Measurements from ENCODE around the gene CHST11.

CHST11 gene

GRCh38 chr12:104725610-104726009, 268.9 kb downstream of the CHST11 start:
- Histone ChIP-seq H3K4me3 (ENCODE audit: insufficient read depth, low read length, poor library complexity, severe bottlenecking) (no peak overlapping the region), H3F3A (ENCODE audit: insufficient read depth) (no peaks in the 10 kb centered on the region), H3K9me2 (replicated peaks; ENCODE audit: insufficient read depth, low read length) (no peaks in the 10 kb centered on the region), H3K9ac (ENCODE audit: low read length) (no peak overlapping the region), H3K9me3 (ENCODE audit: insufficient read depth, low read length) (no peaks in the 10 kb centered on the region), H3K27ac (ENCODE audit: low read depth, low read length) (no peak overlapping the region), H3K36me3 (ENCODE audit: low read length) (no peaks in the 10 kb centered on the region), H3K27me3 (ENCODE audit: low read length) (no peaks in the 10 kb centered on the region), H4K20me1 (ENCODE audit: low read depth, low read length) (no peaks in the 10 kb centered on the region), H3K4me2 (ENCODE audit: low read depth, low read length, poor library complexity, severe bottlenecking) (no peak overlapping the region), H2AFZ (ENCODE audit: low read depth, low read length, severe bottlenecking) (no peak overlapping the region), H3K79me2 (ENCODE audit: insufficient read depth, low read length) (no peaks in the 10 kb centered on the region)
- TF ChIP-seq CTCF (IDR thresholded peaks at IDR 0.05; ENCODE audit: insufficient read depth, low read length, poor library complexity, severe bottlenecking) (no peak), EZH2phosphoT487 (conservative IDR thresholded peaks at IDR 0.05; ENCODE audit: low read length) (no peak)

GRCh38 chr12:104727726-104728465, 271.1 kb downstream of the CHST11 start:
- no peaks in the 10 kb centered on the region for H3K79me2 ChIP-seq (ENCODE audit: insufficient read depth, low read length)
- H3F3A ChIP-seq (ENCODE audit: insufficient read depth), result no peaks in the 10 kb centered on the region
- H3K9ac ChIP-seq (ENCODE audit: low read length), result no peak overlapping the region
- no peak overlapping the region for H2AFZ ChIP-seq (ENCODE audit: low read depth, low read length, severe bottlenecking)
- no peaks in the 10 kb centered on the region for H3K9me2 ChIP-seq (replicated peaks; ENCODE audit: insufficient read depth, low read length)
- no peak overlapping the region for H3K4me3 ChIP-seq (ENCODE audit: insufficient read depth, low read length, poor library complexity, severe bottlenecking)
- no peaks in the 10 kb centered on the region for H3K36me3 ChIP-seq (ENCODE audit: low read length)
- H3K27ac ChIP-seq (ENCODE audit: low read depth, low read length), result no peak overlapping the region
- no peaks in the 10 kb centered on the region for H4K20me1 ChIP-seq (ENCODE audit: low read depth, low read length)
- no peaks in the 10 kb centered on the region for H3K9me3 ChIP-seq (ENCODE audit: insufficient read depth, low read length)
- no peak overlapping the region for H3K4me2 ChIP-seq (ENCODE audit: low read depth, low read length, poor library complexity, severe bottlenecking)
- no peaks in the 10 kb centered on the region for H3K27me3 ChIP-seq (ENCODE audit: low read length)
- TF ChIP-seq EZH2phosphoT487 (conservative IDR thresholded peaks at IDR 0.05; ENCODE audit: low read length) (no peak), CTCF (IDR thresholded peaks at IDR 0.05; ENCODE audit: insufficient read depth, low read length, poor library complexity, severe bottlenecking) (no peak)

- Histone ChIP-seq H3K9me2 (replicated peaks; ENCODE audit: insufficient read depth, low read length) (no peaks in the 10 kb centered on the region), H3K27me3 (ENCODE audit: low read length) (no peaks in the 10 kb centered on the region), H3K4me3 (ENCODE audit: insufficient read depth, low read length, poor library complexity, severe bottlenecking) (no peak overlapping the region), H2AFZ (ENCODE audit: low read depth, low read length, severe bottlenecking) (no peak overlapping the region), H3K9me3 (ENCODE audit: insufficient read depth, low read length) (no peaks in the 10 kb centered on the region), H3K79me2 (ENCODE audit: insufficient read depth, low read length) (no peaks in the 10 kb centered on the region), H3K36me3 (ENCODE audit: low read length) (no peaks in the 10 kb centered on the region), H3K4me2 (ENCODE audit: low read depth, low read length, poor library complexity, severe bottlenecking) (no peak overlapping the region), H3K27ac (ENCODE audit: low read depth, low read length) (no peak overlapping the region), H3K9ac (ENCODE audit: low read length) (no peak overlapping the region), H3F3A (ENCODE audit: insufficient read depth) (no peaks in the 10 kb centered on the region), H4K20me1 (ENCODE audit: low read depth, low read length) (no peaks in the 10 kb centered on the region)
- no peak for TF ChIP-seq CTCF (IDR thresholded peaks at IDR 0.05; ENCODE audit: insufficient read depth, low read length, poor library complexity, severe bottlenecking)
- no peak for TF ChIP-seq EZH2phosphoT487 (conservative IDR thresholded peaks at IDR 0.05; ENCODE audit: low read length)
Measured at GRCh38 chr12:104729091-104729490, 272.3 kb downstream of the CHST11 start.
